GM19455 (cell line): ENCODE data around the gene AGA.

ENCODE experiments used
- ATAC-seq: cut with Tn5 transposase; IDR thresholded peaks from one replicate; pipeline ENCODE4 v1.9.1; 2021; ENCODE audit not compliant: unreplicated experiment

The AGA gene

GRCh38 chr4:177447417-177448004 lies 5.3 kb upstream of the AGA start:
- no peak for ATAC-seq

- no peak for ATAC-seq
Measured at GRCh38 chr4:177446586-177446985, 4.3 kb upstream of the AGA start.

GRCh38 chr4:177444911-177445736 lies 2.9 kb upstream of the AGA start:
- ATAC-seq, result no peak

DNA sequence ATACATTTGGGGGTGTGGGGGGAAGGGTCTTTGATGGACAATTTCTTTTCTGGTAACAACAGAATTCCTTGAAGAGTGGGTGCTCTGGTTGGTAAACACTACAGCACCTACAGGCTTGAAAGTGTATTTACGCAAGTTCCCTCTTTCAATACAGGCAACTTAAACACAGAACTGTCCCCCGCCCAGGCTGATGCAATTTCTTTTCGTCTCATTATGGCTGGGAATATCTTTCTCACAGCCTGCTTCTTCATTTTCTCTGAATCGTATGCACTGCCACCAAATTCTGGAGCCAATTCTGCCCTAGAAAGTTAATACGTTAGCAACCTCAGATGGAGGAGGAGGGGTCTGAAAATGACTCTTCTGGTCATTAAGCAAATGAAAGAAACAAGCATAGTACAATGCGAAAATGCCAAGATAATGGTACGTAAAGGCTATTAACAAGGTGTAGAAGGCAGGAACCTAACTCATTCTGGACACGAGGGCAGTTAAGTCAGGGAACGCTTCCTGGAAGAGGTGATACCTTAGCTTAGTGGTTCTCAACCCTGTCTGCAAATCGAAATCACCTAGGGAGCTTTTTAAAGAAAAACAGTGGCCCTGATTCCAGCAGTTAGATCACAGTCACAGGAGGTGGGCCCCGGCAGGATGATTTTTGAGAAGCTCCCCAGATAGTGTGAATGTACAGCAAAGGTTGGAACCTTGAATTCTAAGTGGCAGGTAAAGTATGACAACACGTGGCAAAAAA lies 1.0 kb downstream of the AGA start:
- peak; percentile 42 for ATAC-seq

DNA sequence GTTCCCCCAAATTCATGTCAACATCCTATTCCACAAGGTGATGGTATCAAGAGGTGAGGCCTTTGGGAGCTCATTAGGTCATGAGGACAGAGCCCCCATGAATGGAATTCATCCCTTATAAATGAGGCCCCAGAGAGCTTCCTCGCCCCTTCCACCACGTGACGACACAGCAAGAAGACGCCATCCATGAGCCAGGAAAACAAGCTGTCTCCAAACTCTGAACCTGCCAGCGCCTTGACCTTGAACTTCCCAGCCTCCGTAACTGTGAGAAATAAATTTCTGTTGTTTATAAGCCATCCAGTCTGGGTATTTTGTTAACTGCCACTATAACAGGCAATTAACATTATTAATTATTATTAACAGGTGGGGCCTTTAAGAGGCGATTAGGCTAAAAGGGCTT lies 5.8 kb downstream of the AGA start:
- ATAC-seq, result no peak

DNA sequence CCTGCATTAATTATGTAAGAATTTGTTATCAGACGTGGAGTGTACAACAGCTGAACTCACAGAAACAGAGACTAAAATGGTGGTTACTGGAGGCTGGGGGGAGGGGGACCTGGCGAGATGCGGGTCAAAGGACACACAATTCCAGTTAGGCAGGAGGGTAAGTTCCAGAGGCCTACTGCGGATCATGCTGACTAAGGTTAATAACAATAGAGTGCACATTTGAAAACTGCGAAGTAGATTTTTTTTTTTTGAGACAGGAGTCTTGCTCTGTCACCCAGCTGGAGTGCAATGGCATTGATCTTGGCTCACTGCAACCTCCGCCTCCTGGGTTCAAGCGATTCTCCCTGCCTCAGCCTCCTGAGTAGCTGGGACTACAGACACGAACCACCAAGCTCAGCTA lies 7.6 kb downstream of the AGA start:
- no peak for ATAC-seq

GRCh38 chr4:177427192-177427591 lies 15.0 kb downstream of the AGA start:
- no peak for ATAC-seq

- no peak for ATAC-seq
Measured at GRCh38 chr4:177419434-177419833, 22.8 kb downstream of the AGA start.

- no peak for ATAC-seq
Measured at GRCh38 chr4:177413656-177414055, 28.6 kb downstream of the AGA start.

- no peak for ATAC-seq
Measured at GRCh38 chr4:177413076-177413475, 29.2 kb downstream of the AGA start.

DNA sequence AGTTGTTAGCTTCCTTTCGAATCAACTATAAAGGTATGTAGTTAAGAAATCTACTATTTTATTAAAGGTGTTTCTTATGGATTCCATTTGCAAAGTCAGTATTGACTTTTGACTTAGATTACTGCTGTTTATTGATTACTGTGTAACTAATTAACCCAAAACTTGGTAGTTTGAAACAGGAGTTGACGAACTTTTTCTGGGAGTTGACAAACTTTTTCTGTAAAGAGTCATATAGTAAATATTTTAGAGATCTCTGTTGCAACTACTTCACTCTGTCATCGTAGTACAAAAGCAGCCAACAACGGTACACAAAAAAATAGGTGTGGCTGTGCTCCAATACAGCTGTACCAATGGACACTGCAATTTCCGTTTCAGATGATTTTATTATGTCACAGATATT lies 30.2 kb downstream of the AGA start:
- ATAC-seq, result no peak

DNA sequence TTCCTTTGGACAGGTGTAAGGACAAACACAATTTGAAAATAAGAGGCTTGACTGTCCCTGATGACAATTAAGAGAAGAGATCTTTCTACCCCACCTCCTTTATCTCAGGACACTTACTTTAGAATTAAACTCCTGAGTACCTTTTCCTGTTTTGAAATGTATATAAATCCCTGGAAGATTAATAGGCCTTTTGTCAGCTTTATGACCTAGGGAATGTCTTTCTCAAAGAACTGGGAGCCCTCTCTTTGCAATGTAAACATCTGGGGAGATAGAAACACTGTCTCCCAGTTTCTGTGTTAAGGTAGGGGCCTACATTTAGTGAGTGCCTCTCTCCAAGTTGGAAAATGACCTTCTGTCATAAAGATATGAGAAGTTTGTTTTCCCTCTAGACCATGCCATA lies 31.7 kb downstream of the AGA start:
- ATAC-seq, result no peak

- ATAC-seq, result no peak
Measured at GRCh38 chr4:177408023-177408422, 34.2 kb downstream of the AGA start.

DNA sequence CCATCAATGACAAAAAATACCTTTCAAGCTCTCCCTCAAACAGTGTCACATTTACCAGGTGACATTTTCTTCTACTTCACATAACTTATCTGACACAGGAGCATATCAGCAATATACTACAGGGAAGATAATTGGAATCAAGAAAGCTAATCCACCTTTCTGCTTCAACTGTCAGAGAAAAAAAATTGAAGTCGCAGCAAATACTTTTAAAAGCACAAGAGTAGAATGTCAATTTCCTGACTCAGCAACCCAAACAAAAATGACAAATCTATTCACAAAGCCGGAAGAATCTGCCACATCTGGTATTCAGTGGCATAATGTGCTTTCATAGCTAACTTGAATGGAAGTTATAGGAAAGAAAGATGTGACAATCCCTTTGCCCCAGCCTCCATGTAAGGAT lies 36.7 kb downstream of the AGA start:
- no peak for ATAC-seq

DNA sequence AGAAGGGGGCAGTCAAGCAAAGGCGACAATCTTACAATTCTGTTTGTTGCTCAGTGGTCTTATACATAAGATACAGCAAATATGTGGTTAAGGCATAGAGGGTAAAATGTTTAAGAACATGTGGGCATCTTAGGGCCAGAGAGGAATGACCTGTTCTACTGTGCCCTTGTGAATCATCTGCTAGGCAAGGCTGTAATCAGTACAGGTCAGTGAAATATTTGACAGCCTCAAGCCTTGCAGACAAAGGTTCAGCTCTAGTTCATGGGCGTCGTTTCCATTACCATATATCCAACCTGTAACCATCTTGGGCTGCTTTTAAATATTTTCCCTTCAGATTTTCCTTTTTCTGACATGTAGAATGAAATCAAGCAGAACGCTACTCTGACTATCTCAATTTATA lies 37.3 kb downstream of the AGA start:
- no peak for ATAC-seq

- no peak for ATAC-seq
Measured at GRCh38 chr4:177404342-177404741, 37.9 kb downstream of the AGA start.

DNA sequence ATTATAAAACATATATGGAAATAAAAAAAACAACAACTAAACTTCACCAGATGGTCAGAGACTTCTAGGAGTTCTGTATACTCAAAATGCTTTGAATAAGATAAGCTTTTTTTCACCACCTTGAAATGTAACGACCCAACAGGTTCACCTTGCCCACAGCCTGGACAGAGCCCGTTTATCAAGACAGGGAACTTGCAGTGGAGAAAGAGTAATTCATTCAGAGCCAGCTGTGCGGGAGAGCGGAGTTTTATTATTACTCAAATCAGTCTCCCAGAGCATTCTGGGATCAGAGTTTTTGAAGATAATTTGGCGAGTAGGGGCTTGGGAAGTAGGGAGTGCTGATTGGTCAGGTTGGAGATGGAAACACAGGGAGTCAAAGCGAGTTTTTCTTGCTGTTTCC lies 38.5 kb downstream of the AGA start:
- no peak for ATAC-seq

GRCh38 chr4:177401658-177402273 lies 40.5 kb downstream of the AGA start:
- ATAC-seq, result no peak

GRCh38 chr4:177400030-177400429 lies 42.2 kb downstream of the AGA start:
- ATAC-seq, result no peak

- ATAC-seq, result no peak
Measured at GRCh38 chr4:177396352-177396751, 45.9 kb downstream of the AGA start.

DNA sequence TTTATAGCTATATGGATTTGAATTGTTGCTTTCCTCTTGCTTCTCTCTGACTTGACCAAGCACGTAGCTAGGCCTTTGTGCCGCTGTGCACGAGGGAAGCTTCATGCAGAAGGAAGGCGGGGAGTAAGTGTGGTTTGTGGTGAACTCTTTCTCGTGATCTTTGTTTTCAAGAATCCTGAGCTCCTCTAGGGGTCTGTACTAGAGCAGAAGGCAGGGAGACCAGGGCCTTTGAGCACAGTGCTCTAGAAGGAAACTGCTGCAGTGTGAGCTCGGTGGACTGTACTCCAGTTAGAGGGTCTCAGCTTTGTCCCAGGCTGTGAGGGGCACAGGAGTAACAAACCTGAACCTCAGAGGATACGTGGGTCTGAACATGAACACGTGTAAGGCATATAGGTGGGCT lies 49.0 kb downstream of the AGA start:
- no peak for ATAC-seq

DNA sequence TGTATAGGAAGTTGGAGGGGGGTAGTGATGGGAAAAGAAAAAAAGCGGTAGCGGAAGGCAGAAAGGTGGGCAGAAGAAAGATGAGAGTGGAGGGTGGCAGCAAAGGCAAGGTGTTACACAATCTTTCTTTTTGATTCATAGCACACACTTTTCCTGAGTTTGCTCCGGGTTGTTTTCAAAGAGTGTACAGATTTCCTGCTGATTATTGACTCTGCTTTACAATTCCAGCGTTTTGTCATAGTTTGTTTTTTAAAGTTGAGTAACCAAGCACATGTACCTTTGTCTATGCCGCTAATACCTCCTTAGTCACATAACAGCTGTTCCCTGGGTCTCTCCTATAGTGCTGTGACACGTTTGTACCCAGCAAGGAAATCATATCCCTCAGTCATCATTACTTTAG lies 50.3 kb downstream of the AGA start:
- no peak for ATAC-seq
